GM21825 (cell line): Measurements from ENCODE around the gene CCR9.

Source experiments
- ATAC-seq: cut with Tn5 transposase; IDR thresholded peaks from one replicate; pipeline ENCODE4 v1.9.1; 2021; ENCODE audit warnings: mild to moderate bottlenecking, moderate library complexity; ENCODE audit not compliant: unreplicated experiment

CCR9 gene

GRCh38 chr3:45871780-45872179 lies 14.6 kb upstream of the CCR9 start:
- ATAC-seq = no peak

GRCh38 chr3:45872569-45872968 lies 13.8 kb upstream of the CCR9 start:
- ATAC-seq = no peak

GRCh38 chr3:45873036-45873435 lies 13.3 kb upstream of the CCR9 start:
- ATAC-seq = no peak

- ATAC-seq = no peak
These were observed 12.7 kb upstream of the CCR9 start for GRCh38 chr3:45873638-45874037.

GRCh38 chr3:45874677-45875346 lies 11.5 kb upstream of the CCR9 start:
- no peak for ATAC-seq

DNA sequence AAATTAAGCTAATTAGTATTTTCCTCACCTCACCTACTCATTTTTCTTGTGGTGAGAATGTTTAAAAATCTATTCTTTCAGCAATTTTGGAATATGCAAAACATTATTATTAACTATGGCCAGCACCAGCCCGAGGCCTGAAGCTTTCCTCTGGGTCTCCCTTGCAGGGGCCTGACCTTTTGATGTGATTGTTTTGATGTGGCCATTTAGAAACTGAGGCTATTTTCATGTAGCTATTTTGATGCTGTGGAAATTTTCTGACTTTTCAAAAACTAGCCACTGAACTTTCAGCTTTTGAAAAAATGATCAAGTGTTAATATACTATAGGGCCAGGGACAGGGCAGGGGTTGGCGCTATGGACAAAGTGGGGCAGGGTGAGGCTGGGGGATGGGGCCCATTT lies 8.2 kb upstream of the CCR9 start:
- ATAC-seq = no peak

DNA sequence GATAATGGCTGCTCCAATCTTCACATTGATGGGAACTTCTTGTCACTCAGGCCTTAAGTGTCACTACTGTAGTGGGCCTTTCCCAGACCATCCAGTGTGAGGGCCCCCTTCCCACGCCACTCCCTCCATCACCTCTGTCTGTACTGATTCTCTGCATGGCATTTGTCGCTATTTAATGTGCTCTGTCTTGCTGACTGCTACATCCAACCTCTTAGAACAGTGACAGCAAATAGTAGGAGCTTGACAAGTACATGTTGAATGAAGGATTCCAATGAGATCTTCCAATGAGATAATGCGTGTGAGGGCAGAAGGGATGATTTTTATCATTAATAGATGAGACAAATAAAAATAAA lies 5.6 kb upstream of the CCR9 start:
- no peak for ATAC-seq

- no peak for ATAC-seq
These were observed 5.0 kb upstream of the CCR9 start for GRCh38 chr3:45881078-45882022.

DNA sequence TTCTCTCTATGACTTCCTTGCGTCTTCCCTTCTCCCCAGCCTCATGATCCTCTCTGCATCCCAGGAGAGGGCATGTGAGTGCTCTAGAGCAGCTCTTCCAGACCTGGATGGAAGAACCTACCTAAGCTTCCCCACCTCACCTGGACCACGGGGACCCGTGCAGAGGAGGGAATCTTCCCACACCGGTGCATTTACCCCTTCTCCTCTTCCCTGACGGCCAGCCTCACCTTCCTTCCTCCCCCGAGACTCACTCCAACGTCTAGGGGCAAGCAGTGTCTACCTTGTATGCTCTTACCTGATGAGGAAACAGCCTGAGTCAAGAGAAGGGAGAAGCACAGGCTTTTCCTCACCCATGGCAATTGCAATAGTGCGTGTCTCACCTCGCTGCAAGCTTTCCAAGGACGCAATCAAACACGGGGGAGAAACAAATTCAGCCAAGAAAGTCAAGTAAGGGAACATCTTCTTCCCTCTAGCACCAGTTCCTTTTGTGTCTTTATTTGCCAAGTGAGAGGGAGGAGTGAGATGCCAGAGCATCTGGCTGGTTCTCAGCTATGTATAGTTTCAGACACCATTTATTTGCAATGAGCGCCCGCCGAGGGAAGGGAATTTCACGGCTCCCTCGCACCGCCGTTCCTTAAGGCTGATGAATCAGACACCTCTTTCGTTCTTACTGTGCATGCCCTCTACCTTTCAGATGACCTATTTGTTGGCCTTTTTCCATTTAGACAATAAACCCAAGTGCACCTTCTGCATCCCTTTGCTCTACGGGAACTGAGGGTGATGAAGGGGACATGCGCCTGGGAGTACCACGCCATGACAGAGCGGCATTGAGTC lies 1.8 kb upstream of the CCR9 start:
- ATAC-seq = no peak

- no peak for ATAC-seq
These were observed 942 bp downstream of the CCR9 start for GRCh38 chr3:45887285-45887684.

GRCh38 chr3:45887759-45888511 lies 1.6 kb downstream of the CCR9 start:
- ATAC-seq = no peak

GRCh38 chr3:45889337-45889736 lies 3.0 kb downstream of the CCR9 start:
- ATAC-seq = no peak

GRCh38 chr3:45890405-45890804 lies 4.1 kb downstream of the CCR9 start:
- no peak for ATAC-seq

DNA sequence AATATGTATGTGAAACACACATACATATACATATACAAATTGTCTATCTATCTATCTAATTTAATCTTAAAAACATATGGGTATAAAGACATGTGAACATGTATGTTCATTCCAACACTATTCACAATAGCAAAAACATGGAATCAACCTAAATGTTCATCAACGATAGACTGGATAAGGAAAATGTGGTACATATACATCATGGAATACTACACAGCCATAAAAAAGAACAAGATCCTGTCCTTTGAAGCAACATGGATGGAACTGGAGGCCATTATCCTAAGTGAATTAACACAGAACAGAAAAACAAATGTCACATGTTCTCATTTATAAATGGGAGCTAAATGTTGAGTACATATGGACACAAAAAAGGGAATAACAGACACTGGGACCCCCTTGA lies 5.8 kb downstream of the CCR9 start:
- no peak for ATAC-seq

DNA sequence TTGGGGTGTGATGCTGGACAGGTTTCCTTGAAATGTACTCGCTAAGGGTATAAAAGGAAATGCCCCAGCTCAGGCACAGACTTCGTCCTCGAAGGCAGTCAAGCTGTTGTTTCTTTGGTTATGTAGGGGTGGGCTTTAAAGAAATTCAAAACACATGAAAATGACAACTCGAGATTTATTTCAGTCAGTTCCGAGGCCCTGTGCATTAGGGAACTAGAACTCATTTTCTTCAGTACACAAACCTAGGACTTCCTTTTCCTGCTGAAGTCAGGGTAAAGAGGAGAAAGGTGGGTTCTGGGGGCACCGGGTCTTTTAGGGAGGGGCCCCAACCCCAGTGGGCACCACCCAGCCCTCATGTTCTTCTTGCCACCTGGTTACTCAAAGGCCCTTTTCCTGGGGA lies 7.7 kb downstream of the CCR9 start:
- no peak for ATAC-seq

GRCh38 chr3:45895686-45896468 lies 9.5 kb downstream of the CCR9 start:
- ATAC-seq = no peak

DNA sequence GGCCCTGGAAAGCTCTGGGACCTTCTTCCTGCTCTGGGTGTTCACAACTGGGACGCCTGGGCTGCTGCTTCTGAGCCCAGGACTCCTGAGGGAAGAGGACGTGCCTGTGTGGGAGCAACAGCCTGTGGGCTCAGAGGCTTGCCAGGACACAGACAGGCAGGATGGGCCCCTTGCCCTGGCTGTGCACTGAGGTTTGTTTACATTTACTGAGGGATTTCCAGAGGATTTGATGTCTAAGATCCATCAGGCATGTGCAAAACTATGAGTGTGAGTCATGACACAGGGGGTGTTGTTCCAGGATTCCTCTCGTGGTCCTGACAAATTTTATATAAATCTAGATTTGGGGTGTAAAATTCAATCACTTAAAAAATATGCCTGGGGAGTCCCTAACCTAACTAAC lies 10.6 kb downstream of the CCR9 start:
- no peak for ATAC-seq

GRCh38 chr3:45904931-45905330 lies 18.6 kb downstream of the CCR9 start:
- ATAC-seq = no peak

DNA sequence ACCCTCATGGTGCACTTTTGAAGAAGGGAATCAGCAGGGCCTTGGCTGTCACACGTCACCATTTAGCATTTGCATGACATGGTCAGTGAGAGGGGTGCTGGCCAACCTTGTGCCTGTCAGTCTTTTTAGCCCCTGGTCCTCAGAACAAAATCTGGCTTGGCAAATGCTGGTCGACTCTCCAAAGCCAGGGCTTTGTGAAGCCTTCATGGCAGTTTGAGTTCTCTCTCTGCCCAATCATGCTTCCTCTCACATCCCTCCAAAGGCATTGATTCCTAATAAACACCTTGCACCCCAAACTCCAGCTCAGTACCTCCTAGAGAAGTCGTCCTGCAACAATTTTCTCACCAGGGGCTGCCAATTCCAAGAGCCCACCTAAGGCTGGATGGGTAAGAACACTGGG lies 19.4 kb downstream of the CCR9 start:
- ATAC-seq = no peak
